Measurements from ENCODE around the gene ALPG.

- TF ChIP-seq CTCF (IDR thresholded peaks at IDR 0.05; ENCODE audit: borderline replicate concordance, extremely low read depth, low read length, poor library complexity, severe bottlenecking): no peak
- TF ChIP-seq EZH2 (IDR thresholded peaks at IDR 0.05; ENCODE audit: borderline replicate concordance, low read depth, low read length, severe bottlenecking): no peak
Measured at GRCh38 chr2:232367016-232367415, 39.6 kb upstream of the ALPG start.

All from DND-41 (cell line).